T-helper 2 cell treated with Interferon-gamma antibody and Interleukin-4, amounts not matched to agents 100 ng/mL and 5 ng/mL, for 36 hours (primary cell): Measurements from ENCODE around the gene CD34. TPM values are rescaled to one million over a fixed set of nuclear protein-coding genes. Genes with fewer than 3 reads are reported as not detected.
"Not testable (repeated sequence)": the region's sequence is repeated elsewhere in the genome, so short reads cannot be mapped to it uniquely, and the experiment has no call there.

ENCODE experiments used
- intact Hi-C: fragments of 100-400 bp; cut with micrococcal nuclease; formaldehyde crosslinking; loops from one replicate; pipeline ENCODE4 v1.15.1; 2023
- total RNA-seq: library from RNA; stranded (reverse); gene quantifications from 2 replicates; pipeline ENCODE4 v1.2.3, GENCODE V29; 2022

CD34 gene, protein sequence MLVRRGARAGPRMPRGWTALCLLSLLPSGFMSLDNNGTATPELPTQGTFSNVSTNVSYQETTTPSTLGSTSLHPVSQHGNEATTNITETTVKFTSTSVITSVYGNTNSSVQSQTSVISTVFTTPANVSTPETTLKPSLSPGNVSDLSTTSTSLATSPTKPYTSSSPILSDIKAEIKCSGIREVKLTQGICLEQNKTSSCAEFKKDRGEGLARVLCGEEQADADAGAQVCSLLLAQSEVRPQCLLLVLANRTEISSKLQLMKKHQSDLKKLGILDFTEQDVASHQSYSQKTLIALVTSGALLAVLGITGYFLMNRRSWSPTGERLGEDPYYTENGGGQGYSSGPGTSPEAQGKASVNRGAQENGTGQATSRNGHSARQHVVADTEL
- total RNA-seq = 0.02 and 0.05 TPM in 2 replicates

DNA sequence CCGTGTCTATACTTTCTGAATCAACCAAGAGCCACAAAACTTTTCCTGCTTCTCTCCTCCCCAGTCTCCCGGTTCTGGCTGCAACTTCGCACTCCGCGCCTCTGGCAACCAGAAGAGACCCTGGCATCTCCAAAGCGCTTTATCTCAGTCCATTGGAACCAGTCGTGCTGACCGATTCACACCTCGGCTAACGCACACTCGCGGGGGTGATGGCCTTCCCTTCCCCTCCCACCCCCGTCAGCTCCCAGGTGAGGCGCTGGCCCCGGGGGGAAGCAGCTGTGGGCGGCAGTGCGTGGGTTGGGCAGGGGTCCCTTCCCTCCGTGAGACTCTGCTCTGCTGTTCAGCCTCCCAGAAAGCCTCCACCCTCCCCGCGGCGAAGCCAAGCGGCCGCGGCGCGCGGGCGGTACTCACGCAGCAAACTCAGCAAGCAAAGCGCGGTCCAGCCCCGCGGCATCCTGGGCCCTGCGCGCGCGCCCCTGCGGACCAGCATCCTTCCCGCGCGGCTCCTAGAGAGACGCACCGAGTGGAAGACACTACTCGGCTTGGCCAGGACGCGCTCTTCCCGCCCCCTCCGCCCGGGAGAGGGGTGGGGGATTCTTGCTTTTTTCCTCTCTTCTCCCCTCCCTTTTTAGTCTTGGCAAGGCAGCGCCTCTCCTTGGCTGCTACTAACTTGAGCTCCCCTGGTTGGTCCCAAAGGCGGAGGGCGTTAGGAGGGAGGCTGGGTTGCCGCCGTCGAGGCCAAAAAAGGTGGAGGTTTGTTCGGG is at the start of gene CD34:
TSS of gene CD34 (minus strand) at position 535 of the 764 bp plus-strand sequence. CDS start at position 490, 45 bp downstream.
- intact Hi-C loops = no loop called here

DNA sequence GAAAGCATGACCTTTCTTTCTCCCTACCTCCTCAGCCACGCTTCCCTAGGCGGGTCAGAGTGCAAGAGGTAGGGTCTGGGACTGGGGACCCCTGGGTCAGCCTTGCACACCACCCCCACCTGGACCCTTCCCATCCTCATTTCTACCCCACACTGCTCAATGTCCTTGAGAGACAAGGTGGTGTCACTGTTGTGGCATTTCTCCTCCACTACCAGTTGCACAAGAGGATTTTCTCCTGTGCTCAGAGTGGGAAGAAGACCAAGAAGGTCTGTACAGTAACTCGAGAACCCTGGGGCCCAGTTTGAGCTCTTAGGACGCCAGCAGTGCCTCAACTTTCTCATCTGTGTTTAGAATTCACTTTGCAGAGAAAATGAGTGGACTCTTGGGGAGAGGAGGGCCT is 49.4 kb upstream of the CD34 start:
- intact Hi-C loops = loop anchor here (5.0 to 10.0 kb wide), 2 partner anchors 93 to 246 kb away; no protein-coding TSS in a partner anchor

DNA sequence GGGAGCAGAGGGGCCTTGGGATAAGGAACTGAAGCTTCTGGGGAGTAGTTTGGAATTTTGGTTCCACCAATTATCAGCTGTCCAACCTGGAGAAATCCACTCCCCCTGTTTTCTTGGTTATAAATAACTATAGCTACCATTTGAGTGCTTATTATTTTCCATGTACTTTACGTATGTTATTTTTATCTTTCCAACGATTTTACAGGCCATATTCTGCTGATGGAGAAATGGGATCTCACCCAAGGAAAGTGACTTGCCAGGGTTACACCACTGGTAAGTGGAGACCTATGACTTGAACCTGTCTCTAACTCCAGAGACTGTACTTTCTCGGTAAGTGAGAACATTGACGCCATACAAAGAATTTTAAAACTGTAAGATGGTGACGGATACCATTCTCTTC is 49.0 kb upstream of the CD34 start:
- intact Hi-C loops = loop anchor here (5.0 to 10.0 kb wide), 2 partner anchors 93 to 245 kb away; no protein-coding TSS in a partner anchor

DNA sequence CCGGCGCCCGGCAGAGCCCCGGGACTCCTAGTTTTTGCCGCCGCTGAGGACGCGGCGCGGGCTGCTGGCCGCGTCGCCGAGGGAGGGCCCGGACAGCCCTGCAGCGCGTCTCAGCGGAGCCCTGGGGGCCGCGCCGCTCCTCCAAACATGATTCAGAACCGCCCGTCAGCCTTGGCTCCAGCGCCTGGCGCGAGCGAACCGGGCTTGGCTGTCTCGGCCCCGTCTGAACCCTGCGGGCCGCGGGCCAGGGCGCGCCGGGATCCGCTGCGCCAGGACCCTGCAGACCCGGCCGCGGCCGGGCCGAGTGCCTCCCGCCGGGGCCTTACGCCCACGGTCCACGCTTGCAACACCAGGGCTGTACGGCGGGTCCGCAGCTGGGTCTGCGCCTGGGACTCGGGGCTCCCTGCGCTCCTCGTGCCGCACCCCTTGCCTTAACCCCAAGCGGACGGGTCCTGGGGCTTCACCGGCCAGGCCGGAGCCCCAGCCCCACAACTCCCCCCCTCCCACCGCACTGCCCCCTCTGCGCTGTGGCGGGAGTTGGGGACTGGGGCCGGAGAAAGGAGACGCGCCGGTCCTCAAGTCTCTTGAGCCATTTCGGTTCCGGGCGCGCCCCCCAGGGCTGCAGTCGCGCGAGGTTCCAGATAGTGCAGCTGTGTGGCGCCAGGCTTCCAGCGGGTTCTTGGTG is 48.4 kb upstream of the CD34 start:
- intact Hi-C loops = no loop called here

DNA sequence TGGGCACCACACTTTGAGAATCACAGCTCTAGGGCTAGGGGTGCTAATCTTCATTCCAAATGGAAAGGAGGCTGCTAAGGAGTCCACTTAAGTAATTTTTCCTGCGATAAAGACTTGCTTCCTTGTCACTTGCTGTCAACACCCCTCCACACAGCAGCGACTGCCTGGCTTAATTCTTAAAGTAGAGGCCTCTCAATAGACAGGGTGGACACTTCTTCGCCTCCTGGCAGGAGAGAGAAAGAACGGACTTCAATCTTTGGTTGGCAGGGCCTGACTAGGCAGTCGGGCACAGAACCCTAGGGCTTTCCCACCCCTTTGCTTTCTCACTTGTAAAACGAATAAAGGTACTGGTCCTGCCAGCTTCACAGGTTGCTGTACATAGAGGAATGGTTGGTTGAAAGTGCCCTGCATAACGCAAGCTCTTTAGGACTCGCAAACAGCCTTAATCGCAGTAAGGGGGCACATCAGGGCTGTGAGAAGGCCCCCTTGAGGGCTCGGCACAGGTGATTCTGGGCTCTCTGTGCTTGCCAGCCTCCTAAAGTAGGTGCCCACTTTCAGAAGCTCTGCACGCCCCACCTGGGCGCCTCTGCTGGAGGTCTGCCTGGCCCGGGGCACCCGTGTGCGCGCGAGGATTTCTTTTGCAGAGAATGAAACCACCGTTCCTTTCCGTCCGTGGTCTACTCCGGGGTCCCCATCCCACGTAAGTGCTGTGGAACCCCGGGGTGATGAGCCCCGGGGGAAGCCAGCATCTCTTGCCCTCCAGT is 47.6 kb upstream of the CD34 start:
- intact Hi-C loops = no loop called here

DNA sequence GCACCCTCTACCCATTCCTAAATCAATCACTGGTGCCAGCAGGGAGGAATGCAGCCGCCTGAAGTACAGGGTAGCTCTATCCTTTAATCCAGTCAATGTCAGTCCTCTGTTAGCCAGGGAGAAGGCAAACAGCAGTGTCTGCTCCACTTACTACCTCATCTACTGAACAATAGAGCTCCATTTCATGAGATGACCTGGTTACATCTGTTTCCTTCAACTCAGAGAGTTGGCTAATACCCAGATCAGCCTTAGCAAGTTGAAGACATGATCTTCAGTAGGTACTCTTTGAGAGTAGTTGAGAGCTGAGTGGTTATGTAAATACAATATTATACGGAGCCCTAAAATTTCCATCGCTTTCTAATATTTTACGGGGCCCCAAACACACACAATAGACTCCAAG is 46.1 kb upstream of the CD34 start:
- intact Hi-C loops = no loop called here

DNA sequence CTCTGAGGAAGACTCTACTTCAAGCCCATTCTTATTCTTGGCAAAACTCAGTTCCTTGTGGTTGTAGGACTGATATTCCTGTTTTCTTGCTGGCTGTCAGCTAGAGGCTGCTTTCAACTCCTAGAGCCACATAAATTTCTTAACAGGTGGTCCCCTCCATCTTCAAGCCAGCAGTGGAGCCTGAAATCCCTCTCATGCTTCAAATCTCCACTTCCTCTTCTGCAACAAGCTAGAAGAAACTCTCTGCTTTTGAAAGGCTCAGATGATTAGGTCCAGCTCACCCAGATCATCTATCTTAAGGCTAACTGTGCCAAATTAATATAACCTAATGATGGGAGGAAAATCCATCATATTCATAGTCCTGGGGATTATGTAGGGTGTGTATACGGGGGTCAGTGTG is 43.2 kb upstream of the CD34 start:
- intact Hi-C loops = no loop called here

DNA sequence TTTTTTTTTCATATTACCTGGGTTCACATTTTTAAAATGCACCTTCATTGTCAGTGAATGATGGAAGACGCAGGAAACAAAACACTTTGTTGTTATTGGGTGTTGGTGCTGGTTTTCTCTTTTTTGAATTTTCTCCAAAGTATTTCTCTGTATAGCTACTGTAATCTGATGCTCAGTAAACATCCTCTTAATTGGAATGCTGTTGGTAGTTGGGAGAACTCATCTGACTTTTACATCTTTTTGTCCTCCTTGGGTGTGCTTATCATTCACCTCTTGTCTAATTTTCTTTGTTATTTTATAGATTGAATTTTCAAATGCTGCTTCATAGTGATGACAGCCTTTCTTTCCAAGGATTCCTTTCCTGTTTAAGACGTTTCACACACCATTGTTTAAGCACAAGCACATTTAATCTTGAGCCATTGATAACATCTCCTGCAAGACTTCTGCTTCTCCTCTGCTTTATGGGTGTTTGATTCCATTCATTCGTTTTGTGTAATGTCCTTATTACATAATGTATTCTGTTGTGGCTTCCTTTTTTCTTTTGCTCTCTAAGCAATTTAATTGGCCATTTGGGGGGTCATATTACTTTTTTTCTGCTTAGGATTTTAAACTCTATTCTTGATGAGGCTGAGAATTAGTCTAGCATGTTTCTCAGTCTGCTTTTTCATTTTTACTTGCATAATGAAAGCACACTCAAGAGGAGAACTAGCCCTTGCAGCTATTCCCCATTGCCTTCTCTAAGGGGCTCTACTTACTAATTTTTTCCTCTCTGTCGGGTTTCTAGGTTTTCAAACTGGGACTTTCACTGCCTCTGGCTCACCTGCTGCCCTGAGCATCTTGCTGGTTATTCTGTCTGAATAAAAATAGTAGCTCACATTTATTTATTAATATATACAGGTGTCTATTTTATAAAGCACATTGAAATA is 42.0 kb upstream of the CD34 start:
- intact Hi-C loops = no loop called here

DNA sequence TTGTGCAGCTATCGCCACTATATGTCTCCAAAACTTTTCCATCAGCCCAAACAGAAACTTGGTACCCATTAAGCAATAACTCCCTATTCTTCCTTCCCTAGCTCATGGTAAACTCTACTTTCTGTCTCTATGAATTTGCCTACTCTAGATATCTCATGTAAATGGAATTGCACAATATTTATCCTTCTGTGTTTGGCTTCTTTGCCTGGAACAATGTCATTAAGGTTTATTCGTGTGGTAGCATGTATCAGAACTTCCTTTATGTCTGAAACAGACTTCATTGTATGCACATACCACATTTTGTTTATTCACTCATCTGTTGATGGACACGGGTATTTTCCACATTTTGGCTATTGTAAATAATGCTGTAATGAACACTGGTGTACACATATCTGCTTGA is 40.7 kb upstream of the CD34 start:
- intact Hi-C loops = no loop called here

DNA sequence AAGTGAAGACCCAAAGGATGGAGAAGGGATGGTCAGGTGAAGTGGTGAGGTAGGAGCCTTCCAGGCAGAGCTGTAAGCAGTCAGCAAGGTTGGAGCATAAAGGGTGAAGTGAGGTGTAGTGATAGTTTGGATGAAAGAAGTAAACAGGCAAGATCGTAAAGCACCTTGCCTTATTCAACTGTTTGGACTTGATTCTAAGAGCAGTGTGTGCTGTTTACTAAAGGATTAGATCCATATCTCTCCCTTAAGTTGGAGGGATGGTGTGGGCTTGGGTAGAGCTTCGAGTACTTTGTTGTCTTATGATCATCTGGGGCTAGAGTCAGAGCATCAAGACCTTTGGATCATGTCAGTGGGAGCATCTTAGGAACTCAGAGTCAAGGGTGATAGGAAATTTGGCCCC is 39.8 kb upstream of the CD34 start:
- intact Hi-C loops = no loop called here

DNA sequence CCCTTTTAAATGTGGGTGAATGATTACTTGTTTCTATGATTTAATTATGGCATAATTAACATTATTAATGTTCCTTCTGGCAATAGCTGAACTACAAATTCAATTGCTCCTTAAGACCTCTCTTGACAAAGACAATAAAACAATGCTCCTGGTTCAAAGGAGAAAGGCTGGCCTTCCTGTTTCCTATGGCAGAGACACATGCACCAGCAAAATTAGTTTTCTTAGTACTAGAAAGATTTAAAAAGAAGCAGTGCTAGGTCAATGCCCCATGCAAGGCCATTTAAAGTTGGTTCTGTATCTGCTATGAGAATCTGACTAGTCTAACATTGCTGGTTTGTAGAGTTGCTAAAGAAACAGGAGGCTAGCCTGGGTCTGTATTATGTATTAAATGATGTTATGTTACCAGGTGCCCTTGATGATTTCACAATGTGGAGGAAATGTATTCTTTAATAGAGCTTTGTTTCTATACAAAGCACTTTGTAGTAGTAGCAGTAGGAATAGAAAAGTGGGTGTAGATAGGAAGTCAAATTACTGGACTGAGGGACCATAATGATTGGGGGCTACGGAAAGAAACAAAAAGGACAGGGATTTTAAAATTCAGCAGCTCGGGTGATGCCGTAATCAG is 38.8 kb upstream of the CD34 start:
- intact Hi-C loops = no loop called here

DNA sequence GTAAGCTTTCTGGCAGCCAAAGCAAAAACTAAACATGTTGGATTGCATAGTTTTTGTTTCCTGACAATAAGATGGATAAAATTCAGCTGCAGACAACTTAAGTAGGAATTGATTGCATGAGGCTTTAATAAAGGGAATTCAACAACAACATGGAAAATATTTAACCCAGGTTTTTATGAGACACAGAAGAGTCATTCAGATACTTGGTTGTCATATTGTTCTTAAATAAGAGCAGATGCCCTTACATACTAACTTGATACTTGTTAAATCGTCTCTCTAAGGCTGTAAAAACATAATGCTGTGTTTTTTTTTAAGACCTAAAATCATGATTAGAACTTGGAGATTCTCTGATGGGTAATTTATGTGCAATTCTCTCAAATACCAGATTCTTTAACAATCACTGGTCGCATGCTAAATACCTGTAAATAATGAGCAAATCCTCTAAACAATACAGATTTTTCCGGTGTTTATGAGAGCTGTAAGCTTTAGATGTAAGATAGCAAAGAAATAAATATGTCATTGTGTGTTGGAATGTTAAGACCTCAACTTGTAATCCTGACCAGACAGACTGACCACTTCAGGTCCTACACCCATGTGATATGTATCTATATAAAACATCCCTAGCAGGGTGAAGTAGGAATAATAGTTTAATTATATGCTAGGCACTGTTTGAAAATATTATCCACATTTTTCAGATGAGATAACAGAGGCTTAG is 37.8 kb upstream of the CD34 start:
- intact Hi-C loops = no loop called here

DNA sequence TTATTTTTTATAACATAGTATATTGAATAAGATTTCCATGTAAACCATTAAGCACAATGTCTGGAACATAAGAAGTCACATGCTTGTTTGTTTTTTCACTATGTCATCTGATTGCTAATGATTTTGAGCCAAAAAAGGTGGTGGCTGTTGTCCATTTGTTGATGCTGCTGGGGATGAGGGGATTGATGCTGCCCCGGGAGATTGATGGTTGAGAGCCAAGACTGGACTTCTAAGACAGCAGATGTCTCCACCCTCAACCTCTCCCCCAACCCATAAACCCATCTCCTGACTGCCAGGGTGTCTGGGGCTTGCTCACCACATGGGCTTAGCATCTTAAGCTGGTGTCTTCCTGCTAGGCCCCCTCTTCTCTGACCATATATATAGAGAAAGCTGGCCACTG is 35.8 kb upstream of the CD34 start:
- intact Hi-C loops = no loop called here

DNA sequence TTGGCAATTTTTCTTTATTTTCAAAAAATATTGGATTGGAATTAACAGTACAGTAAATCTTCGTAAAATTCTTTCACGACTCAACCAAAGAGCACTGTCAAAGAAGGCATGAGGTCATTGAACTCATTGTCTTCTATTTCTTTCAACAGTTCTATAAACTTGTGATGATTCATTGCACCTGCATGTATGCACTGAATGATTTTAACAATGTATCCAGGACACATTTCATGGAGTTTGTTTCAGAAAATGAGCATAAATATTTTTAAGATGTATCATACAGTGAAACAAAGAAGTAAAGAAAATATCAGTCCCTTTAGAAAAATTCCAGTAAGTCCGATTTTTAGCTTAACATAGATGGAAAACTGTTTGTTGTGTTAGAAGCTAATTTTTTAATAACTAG is 33.6 kb upstream of the CD34 start:
- intact Hi-C loops = no loop called here

DNA sequence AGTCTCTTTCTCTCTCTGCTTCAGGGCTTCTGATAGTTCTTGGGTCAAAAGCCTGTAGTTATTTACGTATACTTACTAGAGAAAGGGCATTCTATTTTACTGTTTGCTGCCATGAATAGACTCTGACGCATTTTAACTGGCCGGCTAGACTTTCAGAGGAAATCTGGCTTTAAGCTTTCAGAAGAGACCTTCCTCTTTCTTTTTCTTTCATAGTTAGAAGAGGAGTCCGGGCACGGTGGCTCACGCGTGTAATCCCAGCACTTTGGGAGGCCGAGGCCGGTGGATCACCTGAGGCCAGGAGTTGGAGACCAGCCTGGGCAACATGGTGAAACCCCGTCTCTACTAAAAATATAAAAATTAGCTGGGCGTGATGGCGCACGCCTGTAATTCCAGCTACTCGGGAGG is 31.4 kb upstream of the CD34 start:
- intact Hi-C loops = not testable (repeated sequence)

DNA sequence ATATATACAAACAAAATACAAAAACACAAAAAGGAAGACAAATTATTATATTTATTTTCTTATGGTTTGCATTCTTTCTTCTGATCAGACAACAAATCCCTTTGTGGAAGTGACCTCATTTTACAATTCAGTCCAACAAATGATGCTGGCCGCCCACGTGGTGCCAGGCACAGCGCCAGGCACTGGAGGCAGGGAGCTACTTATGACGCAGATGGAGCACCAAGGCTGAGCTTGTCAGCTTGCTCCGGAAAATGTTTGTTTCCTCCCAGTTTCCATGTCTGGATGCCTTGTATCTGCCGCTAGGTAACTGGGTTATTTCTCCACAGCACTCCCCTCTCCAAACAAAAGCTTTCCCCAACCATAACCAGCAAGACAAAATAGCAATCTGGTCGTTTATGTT is 30.7 kb upstream of the CD34 start:
- intact Hi-C loops = no loop called here

DNA sequence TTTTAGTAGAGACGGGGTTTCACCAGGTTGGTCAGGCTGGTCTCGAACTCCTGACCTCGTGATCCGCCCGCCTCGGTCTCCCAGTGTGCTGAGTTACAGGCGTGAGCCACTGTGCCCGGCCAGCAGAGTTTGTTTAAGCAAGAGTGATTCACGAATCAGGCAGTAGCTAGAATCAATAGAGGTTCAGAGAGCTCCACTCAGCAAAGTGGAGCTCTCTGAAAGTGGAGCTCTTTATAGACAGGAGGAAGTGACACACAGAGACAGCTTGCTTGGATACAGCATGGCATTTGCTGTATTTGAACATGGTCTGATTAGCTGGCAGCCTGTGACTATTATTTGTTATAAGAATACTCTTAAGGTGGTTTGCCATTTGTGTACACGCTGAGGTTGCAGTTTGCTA is 27.1 kb upstream of the CD34 start:
- intact Hi-C loops = no loop called here

DNA sequence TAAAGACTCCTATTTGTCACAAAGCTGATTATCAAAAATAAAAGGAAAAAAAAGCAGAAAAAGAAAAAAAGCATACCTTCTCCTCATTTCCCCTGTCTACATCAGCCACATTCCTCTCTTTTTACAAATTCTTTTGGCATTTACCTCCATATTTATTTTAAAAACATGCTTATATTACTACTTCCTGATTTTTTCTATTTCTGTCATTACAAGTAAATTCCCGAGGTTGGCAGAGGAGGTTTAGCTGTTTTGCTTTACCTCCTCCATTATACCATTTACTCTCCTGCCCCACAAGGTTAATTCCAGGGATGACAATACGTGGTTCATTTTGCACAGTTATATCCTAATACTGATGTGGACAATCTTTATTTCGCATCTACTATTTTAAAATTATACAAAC is 26.3 kb upstream of the CD34 start:
- intact Hi-C loops = no loop called here

DNA sequence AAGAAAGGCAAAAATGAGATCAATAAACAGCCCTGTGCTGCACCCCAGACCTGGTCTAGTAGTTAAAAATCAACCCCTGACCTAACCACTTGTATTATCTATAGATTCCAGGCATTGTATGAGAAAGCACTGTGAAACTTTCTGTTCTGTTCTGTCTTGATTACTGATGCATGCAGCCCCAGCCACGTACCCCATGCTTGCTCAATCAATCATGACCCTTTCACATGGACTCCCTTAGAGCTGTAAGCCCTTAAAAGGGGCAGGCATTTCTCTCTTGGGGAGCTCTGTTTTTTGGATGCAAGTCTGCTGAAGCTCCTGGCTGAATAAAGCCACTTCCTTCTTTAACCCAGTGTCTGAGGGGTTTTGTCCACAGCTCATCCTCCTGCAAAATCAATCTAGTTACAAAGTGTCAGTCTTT is 24.2 kb upstream of the CD34 start:
- intact Hi-C loops = no loop called here
